ENCODE data around the gene EXOC3. TPM values are rescaled to one million over a fixed set of nuclear protein-coding genes. Genes with fewer than 3 reads are reported as not detected.

EXOC3 gene
- total RNA-seq, 1 experiment from 2014 or later: 52.4 TPM

DNA sequence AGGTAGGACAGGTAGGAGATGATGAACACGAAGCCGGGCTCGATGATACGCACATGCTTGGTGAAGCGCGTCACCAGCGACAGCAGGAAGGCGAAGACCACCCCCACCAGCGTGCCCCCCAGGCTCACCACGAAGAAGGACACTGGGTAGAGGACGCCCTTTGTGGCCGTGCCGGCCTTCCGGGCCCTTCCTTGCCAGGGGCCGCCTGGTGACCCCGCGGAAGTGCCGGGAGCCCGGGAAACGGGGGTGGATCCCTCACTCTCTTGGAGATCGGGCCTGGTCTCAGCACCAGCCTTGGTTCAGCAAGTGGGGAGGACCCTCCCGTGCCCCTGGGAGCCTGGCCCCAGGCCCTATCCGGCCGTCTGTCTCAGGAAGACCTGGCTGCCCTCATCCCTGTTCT, 41.6 kb downstream of the EXOC3 start:
- intact Hi-C loops (cut with micrococcal nuclease): no loop called here
- no peak overlapping the region for H3K9ac ChIP-seq (ENCODE audit: low read length)

GRCh38 chr5:485113-485945, 42.4 kb downstream of the EXOC3 start:
- Histone ChIP-seq H3K4me2 (ENCODE audit: low read length) (0 out of 2 replicates have a peak overlapping the region, but pooled peaks have one; percentile 19), H3K27me3 (ENCODE audit: insufficient read depth, low read length) (no peaks in the 10 kb centered on the region), H4K20me1 (ENCODE audit: insufficient read depth) (no peaks in the 10 kb centered on the region), H3K27ac (ENCODE audit: low read depth, low read length) (no peak overlapping the region), H3K9ac (ENCODE audit: low read length) (no peak overlapping the region), H2AFZ (ENCODE audit: low read depth, low read length, poor library complexity, severe bottlenecking) (no peak overlapping the region), H3K36me3 (ENCODE audit: control insufficient read depth in 1 of 2, insufficient read depth in 2 of 2, low read length in 2 of 2) (no peaks in the 10 kb centered on the region), H3K9me3 (ENCODE audit: control insufficient read depth in 1 of 2, insufficient read depth in 1 of 2, low read depth in 1 of 2, low read length in 2 of 2) (no peaks in the 10 kb centered on the region), H3K9me2 (ENCODE audit: insufficient read depth) (no peaks in the 10 kb centered on the region), H3K79me2 (ENCODE audit: insufficient read depth, low read length) (no peaks in the 10 kb centered on the region), H3K4me3 (replicated peaks in 1 of 2; ENCODE audit: low read depth in 1 of 2, low read length in 2 of 2) (no peak overlapping the region), H3K4me1 (ENCODE audit: control insufficient read depth in 1 of 2, insufficient read depth in 2 of 2, low read length in 2 of 2) (peaks cover 0 to 21% of the 10 kb centered on the region in 2 experiments; a peak in 3 of 4 replicates)
- POLR2A ChIA-PET: no interaction called here
- no peak for DNase-seq (ENCODE audit: low read depth, low spot score)
- RAD21 ChIA-PET (ENCODE audit: low non-redundant PET in 1 of 2, low total read pairs in 2 of 2, uncharacterized antibody in 2 of 2, unreplicated experiment in 2 of 2): no interaction called here
- TF ChIP-seq CEBPB (IDR thresholded peaks at IDR 0.05; ENCODE audit: low read depth) (no peak), SIN3A (IDR thresholded peaks at IDR 0.05; ENCODE audit: low read depth) (no peak), ATF3 (IDR thresholded peaks at IDR 0.05) (no peak), MAX (IDR thresholded peaks at IDR 0.05) (no peak), ZFX (IDR thresholded peaks at IDR 0.05) (no peak), POLR2A (IDR thresholded peaks at IDR 0.05; ENCODE audit: borderline replicate concordance, extremely low read depth, insufficient read depth, insufficient read length) (no peak), YY1 (IDR thresholded peaks at IDR 0.05; ENCODE audit: extremely low read depth, insufficient replicate concordance, low read depth, low read length) (no peak), SRF (IDR thresholded peaks at IDR 0.05; ENCODE audit: low read depth) (no peak)
- TF ChIP-seq, protein P1, sequence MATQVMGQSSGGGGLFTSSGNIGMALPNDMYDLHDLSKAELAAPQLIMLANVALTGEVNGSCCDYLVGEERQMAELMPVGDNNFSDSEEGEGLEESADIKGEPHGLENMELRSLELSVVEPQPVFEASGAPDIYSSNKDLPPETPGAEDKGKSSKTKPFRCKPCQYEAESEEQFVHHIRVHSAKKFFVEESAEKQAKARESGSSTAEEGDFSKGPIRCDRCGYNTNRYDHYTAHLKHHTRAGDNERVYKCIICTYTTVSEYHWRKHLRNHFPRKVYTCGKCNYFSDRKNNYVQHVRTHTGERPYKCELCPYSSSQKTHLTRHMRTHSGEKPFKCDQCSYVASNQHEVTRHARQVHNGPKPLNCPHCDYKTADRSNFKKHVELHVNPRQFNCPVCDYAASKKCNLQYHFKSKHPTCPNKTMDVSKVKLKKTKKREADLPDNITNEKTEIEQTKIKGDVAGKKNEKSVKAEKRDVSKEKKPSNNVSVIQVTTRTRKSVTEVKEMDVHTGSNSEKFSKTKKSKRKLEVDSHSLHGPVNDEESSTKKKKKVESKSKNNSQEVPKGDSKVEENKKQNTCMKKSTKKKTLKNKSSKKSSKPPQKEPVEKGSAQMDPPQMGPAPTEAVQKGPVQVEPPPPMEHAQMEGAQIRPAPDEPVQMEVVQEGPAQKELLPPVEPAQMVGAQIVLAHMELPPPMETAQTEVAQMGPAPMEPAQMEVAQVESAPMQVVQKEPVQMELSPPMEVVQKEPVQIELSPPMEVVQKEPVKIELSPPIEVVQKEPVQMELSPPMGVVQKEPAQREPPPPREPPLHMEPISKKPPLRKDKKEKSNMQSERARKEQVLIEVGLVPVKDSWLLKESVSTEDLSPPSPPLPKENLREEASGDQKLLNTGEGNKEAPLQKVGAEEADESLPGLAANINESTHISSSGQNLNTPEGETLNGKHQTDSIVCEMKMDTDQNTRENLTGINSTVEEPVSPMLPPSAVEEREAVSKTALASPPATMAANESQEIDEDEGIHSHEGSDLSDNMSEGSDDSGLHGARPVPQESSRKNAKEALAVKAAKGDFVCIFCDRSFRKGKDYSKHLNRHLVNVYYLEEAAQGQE (IDR thresholded peaks at IDR 0.05; ENCODE audit: low read depth): no peak
- intact Hi-C loops (cut with micrococcal nuclease): no loop called here
- BruUV-seq (replicated peaks): no TSS peak
- ATAC-seq: no peak
- CTCF ChIA-PET: no interaction called here

More for the DNA sequence above, 41.6 kb downstream of the EXOC3 start:
- ATAC-seq (no peak), DNase-seq (ENCODE audit: low read depth, low spot score) (no peak)
- Histone ChIP-seq H3K4me1 (ENCODE audit: control insufficient read depth in 1 of 2, insufficient read depth in 2 of 2, low read length in 2 of 2) (peaks cover 0 to 25% of the 10 kb centered on the region in 2 experiments; a peak in 3 of 4 replicates), H3K9me2 (ENCODE audit: insufficient read depth) (no peaks in the 10 kb centered on the region), H3K36me3 (ENCODE audit: control insufficient read depth in 1 of 2, insufficient read depth in 2 of 2, low read length in 2 of 2) (no peaks in the 10 kb centered on the region), H3K9me3 (ENCODE audit: control insufficient read depth in 1 of 2, insufficient read depth in 1 of 2, low read depth in 1 of 2, low read length in 2 of 2) (no peaks in the 10 kb centered on the region), H3K27ac (ENCODE audit: low read depth, low read length) (no peak overlapping the region), H3K79me2 (ENCODE audit: insufficient read depth, low read length) (no peaks in the 10 kb centered on the region), H3K27me3 (ENCODE audit: insufficient read depth, low read length) (no peaks in the 10 kb centered on the region), H2AFZ (ENCODE audit: low read depth, low read length, poor library complexity, severe bottlenecking) (no peak overlapping the region), H3K4me2 (ENCODE audit: low read length) (no peak overlapping the region), H3K4me3 (replicated peaks in 1 of 2; ENCODE audit: low read depth in 1 of 2, low read length in 2 of 2) (no peak overlapping the region), H4K20me1 (ENCODE audit: insufficient read depth) (no peaks in the 10 kb centered on the region)
- RAD21 ChIA-PET (ENCODE audit: low non-redundant PET in 1 of 2, low total read pairs in 2 of 2, uncharacterized antibody in 2 of 2, unreplicated experiment in 2 of 2): no interaction called here
- TF ChIP-seq YY1 (IDR thresholded peaks at IDR 0.05; ENCODE audit: extremely low read depth, insufficient replicate concordance, low read depth, low read length): no peak
- no peak for TF ChIP-seq FOSL1 (IDR thresholded peaks at IDR 0.05; ENCODE audit: low read depth)
- TF ChIP-seq JUND (IDR thresholded peaks at IDR 0.05): no peak
- TF ChIP-seq TCF7L2 (IDR thresholded peaks at IDR 0.05; ENCODE audit: borderline replicate concordance, extremely low read depth, insufficient read depth, insufficient read length): no peak
- no peak for TF ChIP-seq ATF3 (IDR thresholded peaks at IDR 0.05)
- BruUV-seq (replicated peaks): no TSS peak
- POLR2A ChIA-PET: no interaction called here
- CTCF ChIA-PET: no interaction called here
